Chondrocyte (in vitro differentiated cells): Measurements from ENCODE around the gene PEX11B. TPM values are rescaled to one million over a fixed set of nuclear protein-coding genes. Genes with fewer than 3 reads are reported as not detected.
A peak's percentile ranks its signal among the peaks of the same experiment; 100 is the strongest.

ENCODE experiments used
- DNase-seq: peaks from one replicate; pipeline ENCODE4 v3.0.0; 2021; ENCODE audit warnings: mixed read lengths, low spot score
- H3K27ac Mint-ChIP-seq: one replicate; pipeline ENCODE4 v1.8.0; 2021; ENCODE audit warnings: mild to moderate bottlenecking, moderate library complexity, mixed read lengths; ENCODE audit not compliant: unreplicated experiment
- H3K27me3 Mint-ChIP-seq: 2 replicates; pipeline ENCODE4 v1.8.0; 2021; ENCODE audit warnings: low read depth, mixed read lengths
- H3K36me3 Mint-ChIP-seq: 2 replicates; pipeline ENCODE4 v1.8.0; 2021; ENCODE audit warnings: low read depth, mixed read lengths
- H3K4me1 Mint-ChIP-seq: 2 replicates; pipeline ENCODE4 v1.8.0; 2021; ENCODE audit warnings: low read depth, mild to moderate bottlenecking, mixed read lengths
- H3K4me3 Mint-ChIP-seq: one replicate; pipeline ENCODE4 v1.8.0; 2021; ENCODE audit warnings: mild to moderate bottlenecking, moderate library complexity, mixed read lengths; ENCODE audit not compliant: unreplicated experiment
- H3K9me3 Mint-ChIP-seq: 2 replicates; pipeline ENCODE4 v1.8.0; 2021; ENCODE audit warnings: low read depth, mixed read lengths
- total RNA-seq: library from RNA; stranded (reverse); gene quantifications from 3 replicates; pipeline ENCODE4 v1.2.1, GENCODE V29; 2021
- TF ChIP-seq, protein P1 (sequence below): fragments of 200-600 bp; sonication (generic); IDR thresholded peaks from 2 replicates; pipeline ENCODE4 v1.5.0; 2021; ENCODE audit warnings: antibody characterized with exemption, mild to moderate bottlenecking, moderate library complexity

PEX11B gene
- total RNA-seq, 1 donor from 2014 or later: 29.9 TPM

DNA sequence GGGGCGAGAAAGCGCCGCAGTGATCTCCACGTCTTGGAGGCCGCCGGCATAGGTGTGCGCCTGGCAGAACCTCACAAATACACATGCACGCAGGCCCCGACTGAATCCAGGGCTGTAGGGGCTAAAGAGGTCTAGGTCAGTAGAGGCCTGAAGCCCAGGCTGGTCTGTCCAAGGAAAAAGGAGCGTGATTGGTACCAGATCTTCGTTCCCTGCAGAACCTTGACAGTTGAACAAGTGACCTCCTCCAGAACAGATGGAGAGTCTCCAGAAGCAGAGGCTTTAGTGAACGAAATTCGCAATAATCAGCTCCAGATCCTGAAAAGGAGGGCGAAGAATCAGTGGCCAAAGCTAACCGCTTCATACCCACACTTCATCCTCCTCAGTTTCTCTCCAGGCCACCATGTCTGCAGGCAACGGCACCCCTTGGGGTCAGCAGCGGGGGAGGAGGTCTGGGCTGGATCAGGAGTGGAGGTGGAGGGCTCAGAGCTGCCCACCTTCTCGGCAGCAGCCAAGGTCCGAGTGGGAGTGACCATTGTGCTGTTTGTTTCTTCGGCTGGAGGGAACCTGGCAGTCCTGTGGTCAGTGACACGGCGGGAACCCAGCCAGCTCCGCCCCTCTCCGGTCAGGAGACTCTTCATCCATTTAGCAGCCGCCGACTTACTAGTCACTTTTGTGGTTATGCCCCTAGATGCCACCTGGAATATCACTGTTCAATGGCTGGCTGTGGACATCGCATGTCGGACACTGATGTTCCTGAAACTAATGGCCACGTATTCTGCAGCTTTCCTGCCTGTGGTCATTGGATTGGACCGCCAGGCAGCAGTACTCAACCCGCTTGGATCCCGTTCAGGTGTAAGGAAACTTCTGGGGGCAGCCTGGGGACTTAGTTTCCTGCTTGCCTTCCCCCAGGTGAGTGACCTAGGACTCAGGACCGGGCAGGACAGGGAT, 749 bp upstream of the PEX11B start:
- Mint-ChIP-seq H3K27me3 (no peaks in the 10 kb centered on the region), H3K9me3 (no peaks in the 10 kb centered on the region), H3K4me3 (peak overlapping the region; percentile 89), H3K4me1 (peaks cover 37% of the 10 kb centered on the region), H3K27ac (peak overlapping the region; percentile 97), H3K36me3 (peaks cover 8% of the 10 kb centered on the region)
- TF ChIP-seq, protein P1, sequence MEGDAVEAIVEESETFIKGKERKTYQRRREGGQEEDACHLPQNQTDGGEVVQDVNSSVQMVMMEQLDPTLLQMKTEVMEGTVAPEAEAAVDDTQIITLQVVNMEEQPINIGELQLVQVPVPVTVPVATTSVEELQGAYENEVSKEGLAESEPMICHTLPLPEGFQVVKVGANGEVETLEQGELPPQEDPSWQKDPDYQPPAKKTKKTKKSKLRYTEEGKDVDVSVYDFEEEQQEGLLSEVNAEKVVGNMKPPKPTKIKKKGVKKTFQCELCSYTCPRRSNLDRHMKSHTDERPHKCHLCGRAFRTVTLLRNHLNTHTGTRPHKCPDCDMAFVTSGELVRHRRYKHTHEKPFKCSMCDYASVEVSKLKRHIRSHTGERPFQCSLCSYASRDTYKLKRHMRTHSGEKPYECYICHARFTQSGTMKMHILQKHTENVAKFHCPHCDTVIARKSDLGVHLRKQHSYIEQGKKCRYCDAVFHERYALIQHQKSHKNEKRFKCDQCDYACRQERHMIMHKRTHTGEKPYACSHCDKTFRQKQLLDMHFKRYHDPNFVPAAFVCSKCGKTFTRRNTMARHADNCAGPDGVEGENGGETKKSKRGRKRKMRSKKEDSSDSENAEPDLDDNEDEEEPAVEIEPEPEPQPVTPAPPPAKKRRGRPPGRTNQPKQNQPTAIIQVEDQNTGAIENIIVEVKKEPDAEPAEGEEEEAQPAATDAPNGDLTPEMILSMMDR: no peak
- DNase-seq: no peak

DNA sequence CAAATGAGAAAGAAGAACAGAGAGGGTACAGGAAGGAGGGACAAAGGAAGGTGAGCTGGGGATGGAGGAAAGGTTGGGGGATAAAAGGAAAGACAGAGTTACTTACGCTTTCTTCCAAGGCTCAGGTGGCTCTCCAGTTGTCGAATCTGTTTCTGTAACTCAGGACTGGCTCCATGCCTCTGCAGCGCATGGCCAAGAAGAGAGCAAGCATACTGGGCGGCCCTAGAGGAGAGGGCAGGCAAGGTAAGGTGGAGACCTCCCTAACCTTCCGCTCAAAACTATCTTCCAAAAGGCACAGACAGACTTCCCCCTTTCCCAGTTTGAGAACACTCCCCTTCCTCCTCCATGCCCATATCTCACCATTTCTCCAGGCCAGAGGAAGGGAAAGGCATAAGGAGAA, 922 bp downstream of the PEX11B start:
- Mint-ChIP-seq H3K4me1 (peaks cover 37% of the 10 kb centered on the region), H3K27me3 (no peaks in the 10 kb centered on the region), H3K27ac (peak overlapping the region; percentile 97), H3K36me3 (peaks cover 10% of the 10 kb centered on the region), H3K9me3 (no peaks in the 10 kb centered on the region), H3K4me3 (peak overlapping the region; percentile 89)
- no peak for DNase-seq
- TF ChIP-seq, protein P1: no peak

DNA sequence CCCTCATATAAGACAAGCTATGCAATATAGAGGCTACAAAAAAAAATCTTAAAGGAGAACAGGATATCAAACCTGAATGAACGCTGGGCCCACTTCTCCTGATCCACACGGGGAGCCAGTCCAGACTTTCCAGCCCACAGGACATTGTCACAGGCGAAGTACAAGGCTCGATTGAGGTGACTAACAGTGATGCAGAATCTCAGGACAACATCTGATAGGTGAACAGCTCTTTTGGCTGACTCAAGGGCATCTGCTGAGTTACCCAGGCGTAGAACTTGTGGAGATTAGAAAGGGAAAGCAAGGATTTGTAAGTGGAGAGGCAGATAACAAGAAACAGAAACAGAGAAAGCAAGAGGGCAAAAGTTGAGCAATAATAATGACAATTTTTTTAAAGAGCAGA, 1.8 kb downstream of the PEX11B start:
- peaks cover 10% of the 10 kb centered on the region for H3K36me3 Mint-ChIP-seq
- TF ChIP-seq, protein P1: no peak
- no peak overlapping the region for H3K27ac Mint-ChIP-seq
- peak overlapping the region; percentile 35 for H3K4me3 Mint-ChIP-seq
- H3K9me3 Mint-ChIP-seq: no peaks in the 10 kb centered on the region
- H3K4me1 Mint-ChIP-seq: peaks cover 37% of the 10 kb centered on the region
- no peak for DNase-seq
- no peaks in the 10 kb centered on the region for H3K27me3 Mint-ChIP-seq

DNA sequence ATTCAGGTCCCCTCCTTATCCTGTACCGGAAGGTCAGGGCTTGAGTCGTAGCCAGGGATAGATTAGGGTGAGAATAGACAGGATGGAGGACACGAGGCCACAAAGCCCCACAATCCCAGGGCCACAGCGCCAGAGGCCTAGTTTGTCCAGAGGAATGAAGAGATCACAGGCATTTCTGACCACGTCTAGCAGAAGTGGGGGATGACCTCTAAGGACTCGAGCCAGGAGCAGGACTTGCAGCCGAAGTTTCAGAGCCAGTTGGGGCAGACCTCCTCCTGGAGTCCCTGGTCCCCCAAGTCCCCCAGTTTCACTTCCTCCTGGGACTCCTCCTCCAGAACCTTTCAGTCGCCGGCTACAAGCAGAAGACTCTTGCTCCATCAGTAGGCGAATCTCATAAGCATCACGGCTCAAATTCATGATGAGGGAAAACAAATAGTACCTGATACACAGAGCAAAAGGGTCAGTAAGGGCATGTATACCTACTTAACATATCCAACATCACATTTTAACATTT, 6.3 kb downstream of the PEX11B start:
- H3K36me3 Mint-ChIP-seq: peaks cover 12% of the 10 kb centered on the region
- no peak for DNase-seq

DNA sequence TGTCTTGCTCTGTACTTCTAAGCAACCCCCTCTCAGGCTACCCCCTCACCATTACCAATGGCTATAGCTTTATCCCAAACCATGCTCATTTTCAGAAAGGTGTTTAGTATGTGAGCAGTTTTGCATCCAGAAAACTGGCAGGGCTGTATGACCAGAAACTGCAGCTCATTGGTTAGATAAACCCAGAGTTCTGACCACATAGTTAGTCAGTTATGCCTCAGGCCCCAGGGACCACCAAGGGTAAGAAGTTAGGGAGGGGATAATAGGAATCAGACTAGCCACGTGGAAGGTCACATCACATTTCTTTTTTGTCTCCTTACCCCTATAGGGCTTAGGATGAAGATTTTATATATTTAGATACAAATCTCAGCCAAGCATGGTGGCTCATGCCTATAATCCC, 9.9 kb downstream of the PEX11B start:
- TF ChIP-seq, protein P1: no peak
- Mint-ChIP-seq H3K27me3 (no peaks in the 10 kb centered on the region), H3K36me3 (peaks cover 10% of the 10 kb centered on the region), H3K4me1 (peaks cover 29% of the 10 kb centered on the region), H3K27ac (no peak overlapping the region), H3K9me3 (no peaks in the 10 kb centered on the region), H3K4me3 (peak overlapping the region; percentile 7)
- no peak for DNase-seq

More for the DNA sequence above, 6.3 kb downstream of the PEX11B start:
- no peak overlapping the region for H3K27ac Mint-ChIP-seq
- no peaks in the 10 kb centered on the region for H3K27me3 Mint-ChIP-seq
- no peaks in the 10 kb centered on the region for H3K9me3 Mint-ChIP-seq
- H3K4me1 Mint-ChIP-seq: peaks cover 31% of the 10 kb centered on the region
- no peak overlapping the region for H3K4me3 Mint-ChIP-seq
- TF ChIP-seq, protein P1: no peak
